ENCODE measurements around the gene PIAS1. TPM values are rescaled to one million over a fixed set of nuclear protein-coding genes. Genes with fewer than 3 reads are reported as not detected.

PIAS1 gene
- total and polyA plus RNA-seq, 9 of the 15 experiments (the other 6 are each of a cell fraction or from before 2014, with no cell fraction given), result 18.0 to 59.1 (median 28.5) TPM

- H4K20me1 ChIP-seq (replicated peaks; ENCODE audit: control insufficient read depth, insufficient read depth, low read length), result no peaks in the 10 kb centered on the region
- CTCF ChIA-PET (ENCODE audit: low intra/inter-chr PET ratio), result no interaction called here
- WGBS (ENCODE audit: insufficient coverage, low coverage, missing lambda C conversion rate), result 0% methylated on average over 1 of the region's 1 CpG
- no TSS peak for BruUV-seq (replicated peaks)
- H3K79me2 ChIP-seq (ENCODE audit: control insufficient read depth, insufficient read depth, low read length), result no peaks in the 10 kb centered on the region
- no peak overlapping the region for H3K27ac ChIP-seq (ENCODE audit: extremely low read depth, low read depth, low read length)
- H3K9me1 ChIP-seq (ENCODE audit: control insufficient read depth, insufficient read depth, low read length), result no peaks in the 10 kb centered on the region
- no peak overlapping the region for H3K9ac ChIP-seq (ENCODE audit: insufficient read depth in 1 of 2, low read depth in 2 of 2, low read length in 2 of 2)
- no peak overlapping the region for H3K4me2 ChIP-seq (ENCODE audit: insufficient read depth, low read length)
- in situ Hi-C loops (cut with MboI), result no loop called here
- no peaks in the 10 kb centered on the region for H3K4me1 ChIP-seq (replicated peaks in 1 of 2; ENCODE audit: control insufficient read depth in 2 of 2, insufficient read depth in 2 of 2, low read length in 2 of 2)
- no peak overlapping the region for H3K4me3 ChIP-seq
- H3K27me3 ChIP-seq (ENCODE audit: control insufficient read depth in 2 of 2, insufficient read depth in 2 of 2, low read length in 2 of 2), result peaks cover 2 to 9% of the 10 kb centered on the region in 2 experiments; a peak in 1 of 5 replicates
- ATAC-seq (no peak), FAIRE-seq (no peak), DNase-seq (ENCODE audit: extremely low read depth in 1 of 4, low spot score in 3 of 4) (no peak)
- POLR2A ChIA-PET, result interaction anchor here (0.8 to 1.4 kb wide), 3 partner anchors 9 to 42 kb away, joined by 3 to 6 read pairs (median 3); partner anchors contain the start of gene PIAS1
- H3K9me3 ChIP-seq (replicated peaks; ENCODE audit: control insufficient read depth, insufficient read depth, low read depth, low read length), result no peaks in the 10 kb centered on the region; the same call in 1 of the 2 replicates
- no peaks in the 10 kb centered on the region for H3K36me3 ChIP-seq (ENCODE audit: control insufficient read depth, insufficient read depth, low read length)
- no peak overlapping the region for H2AFZ ChIP-seq (ENCODE audit: low read depth, low read length)
- intact Hi-C loops (cut with micrococcal nuclease), result no loop called here
- TF ChIP-seq MIER1 (IDR thresholded peaks at IDR 0.05; ENCODE audit: low read depth), result no peak
- no peak for TF ChIP-seq ZFX (CRISPR knock-in tag; IDR thresholded peaks at IDR 0.05)
- no peak for TF ChIP-seq BRCA1 (IDR thresholded peaks at IDR 0.05)
- no peak for TF ChIP-seq BRCA1 (CRISPR knock-in tag; IDR thresholded peaks at IDR 0.05)
- TF ChIP-seq SNIP1 (IDR thresholded peaks at IDR 0.05; ENCODE audit: low read depth), result no peak
- TF ChIP-seq XRCC4 (IDR thresholded peaks at IDR 0.05; ENCODE audit: extremely low read depth, insufficient read depth, insufficient read length), result no peak
- no peak for TF ChIP-seq ZNF507 (tag; conservative IDR thresholded peaks at IDR 0.05)
Measured at GRCh38 chr15:68012911-68013310, 41.2 kb upstream of the PIAS1 start.

GRCh38 chr15:68014219-68014618, 39.9 kb upstream of the PIAS1 start:
- Histone ChIP-seq H3K9ac (ENCODE audit: insufficient read depth in 1 of 2, low read depth in 2 of 2, low read length in 2 of 2) (no peak overlapping the region), H3K27ac (ENCODE audit: extremely low read depth, low read depth, low read length) (no peak overlapping the region), H4K20me1 (replicated peaks; ENCODE audit: control insufficient read depth, insufficient read depth, low read length) (no peaks in the 10 kb centered on the region), H3K27me3 (ENCODE audit: control insufficient read depth in 2 of 2, insufficient read depth in 2 of 2, low read length in 2 of 2) (peaks cover 2 to 9% of the 10 kb centered on the region in 2 experiments; a peak in 1 of 5 replicates), H3K4me1 (replicated peaks in 1 of 2; ENCODE audit: control insufficient read depth in 2 of 2, insufficient read depth in 2 of 2, low read length in 2 of 2) (no peaks in the 10 kb centered on the region), H3K79me2 (ENCODE audit: control insufficient read depth, insufficient read depth, low read length) (no peaks in the 10 kb centered on the region), H3K9me1 (ENCODE audit: control insufficient read depth, insufficient read depth, low read length) (no peaks in the 10 kb centered on the region), H3K9me3 (replicated peaks; ENCODE audit: control insufficient read depth, insufficient read depth, low read depth, low read length) (no peaks in the 10 kb centered on the region), H3K4me2 (ENCODE audit: insufficient read depth, low read length) (no peak overlapping the region), H3K36me3 (ENCODE audit: control insufficient read depth, insufficient read depth, low read length) (no peaks in the 10 kb centered on the region), H3K4me3 (no peak overlapping the region), H2AFZ (ENCODE audit: low read depth, low read length) (no peak overlapping the region)
- no TSS peak for BruUV-seq (replicated peaks)
- in situ Hi-C loops (cut with MboI) (no loop called here), intact Hi-C loops (cut with micrococcal nuclease) (no loop called here)
- WGBS (ENCODE audit: insufficient coverage, low coverage, missing lambda C conversion rate), result 0% methylated on average over 1 of the region's 1 CpG
- POLR2A ChIA-PET, result no interaction called here
- no peak for FAIRE-seq
- DNase-seq (ENCODE audit: extremely low read depth in 1 of 4, low spot score in 3 of 4), result no peak
- CTCF ChIA-PET (ENCODE audit: low intra/inter-chr PET ratio), result no interaction called here
- ATAC-seq, result no peak
- TF ChIP-seq SMARCA4 (IDR thresholded peaks at IDR 0.05) (no peak), BMI1 (IDR thresholded peaks at IDR 0.05; ENCODE audit: low read length) (no peak), TCFL5 (CRISPR knock-in tag; conservative IDR thresholded peaks at IDR 0.05) (no peak), POLR2AphosphoS2 (IDR thresholded peaks at IDR 0.05; ENCODE audit: low read length) (no peak), POLR2B (IDR thresholded peaks at IDR 0.05; ENCODE audit: low read depth, partially characterized antibody) (no peak), HMGXB4 (CRISPR knock-in tag; IDR thresholded peaks at IDR 0.05) (no peak), FUS (optimal IDR thresholded peaks at IDR 0.05; ENCODE audit: low read depth, low read length) (no peak), NEUROD1 (IDR thresholded peaks at IDR 0.05; ENCODE audit: borderline replicate concordance, low read depth, low read length, partially characterized antibody) (no peak), POLR2H (tag; IDR thresholded peaks at IDR 0.05; ENCODE audit: low read depth) (no peak), RAD21 (CRISPR knock-in tag; conservative IDR thresholded peaks at IDR 0.05 in 1 of 2, IDR thresholded peaks at IDR 0.05 in 1 of 2) (no peak), ZNF24 (IDR thresholded peaks at IDR 0.05) (no peak)

All from K562 (cell line).